Measurements from ENCODE around the gene ZNF787. TPM values are rescaled to one million over a fixed set of nuclear protein-coding genes. Genes with fewer than 3 reads are reported as not detected.

The ZNF787 gene
- total and polyA plus RNA-seq, 2 of the 13 experiments (the other 11 are each of a cell fraction or from before 2014, with no cell fraction given), result 15.1 to 42.8 TPM

- TF ChIP-seq, protein P1, sequence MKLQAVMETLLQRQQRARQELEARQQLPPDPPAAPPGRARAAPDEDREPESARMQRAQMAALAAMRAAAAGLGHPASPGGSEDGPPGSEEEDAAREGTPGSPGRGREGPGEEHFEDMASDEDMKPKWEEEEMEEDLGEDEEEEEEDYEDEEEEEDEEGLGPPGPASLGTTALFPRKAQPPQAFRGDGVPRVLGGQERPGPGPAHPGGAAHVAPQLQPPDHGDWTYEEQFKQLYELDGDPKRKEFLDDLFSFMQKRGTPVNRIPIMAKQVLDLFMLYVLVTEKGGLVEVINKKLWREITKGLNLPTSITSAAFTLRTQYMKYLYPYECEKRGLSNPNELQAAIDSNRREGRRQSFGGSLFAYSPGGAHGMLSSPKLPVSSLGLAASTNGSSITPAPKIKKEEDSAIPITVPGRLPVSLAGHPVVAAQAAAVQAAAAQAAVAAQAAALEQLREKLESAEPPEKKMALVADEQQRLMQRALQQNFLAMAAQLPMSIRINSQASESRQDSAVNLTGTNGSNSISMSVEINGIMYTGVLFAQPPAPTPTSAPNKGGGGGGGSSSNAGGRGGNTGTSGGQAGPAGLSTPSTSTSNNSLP (IDR thresholded peaks at IDR 0.05; ENCODE audit: low read depth, low read length), result no peak; the same call in 1 of the 2 replicates
- TF ChIP-seq GABPB1 (CRISPR knock-in tag; IDR thresholded peaks at IDR 0.05) (peak; percentile 70), ZNF318 (CRISPR knock-in tag; IDR thresholded peaks at IDR 0.05) (no peak), FOXJ3 (CRISPR knock-in tag; IDR thresholded peaks at IDR 0.05; ENCODE audit: borderline replicate concordance) (no peak), ZNF879 (CRISPR knock-in tag; IDR thresholded peaks at IDR 0.05) (peak; percentile 56; the same call in 1 of the 2 replicates), ZNF616 (CRISPR knock-in tag; IDR thresholded peaks at IDR 0.05; ENCODE audit: low read depth) (no peak), PTBP1 (IDR thresholded peaks at IDR 0.05; ENCODE audit: low read depth, low read length, poor library complexity, severe bottlenecking) (no peak), ZNF790 (CRISPR knock-in tag; IDR thresholded peaks at IDR 0.05; ENCODE audit: borderline replicate concordance) (no peak), ZNF788 (CRISPR knock-in tag; IDR thresholded peaks at IDR 0.05; ENCODE audit: borderline replicate concordance) (peak; percentile 65; the same call in 1 of the 2 replicates), ZNF552 (CRISPR knock-in tag; IDR thresholded peaks at IDR 0.05; ENCODE audit: borderline replicate concordance) (no peak), ELF1 (CRISPR knock-in tag; IDR thresholded peaks at IDR 0.05) (peak; percentile 57; the same call in 1 of the 2 replicates), ZNF292 (CRISPR knock-in tag; IDR thresholded peaks at IDR 0.05; ENCODE audit: borderline replicate concordance, low read depth) (peak; percentile 77; the same call in 1 of the 2 replicates), KAT7 (CRISPR knock-in tag; IDR thresholded peaks at IDR 0.05; ENCODE audit: borderline replicate concordance) (no peak), ZNF670 (CRISPR knock-in tag; IDR thresholded peaks at IDR 0.05; ENCODE audit: borderline replicate concordance) (peak; percentile 90; the same call in 1 of the 2 replicates), CREM (IDR thresholded peaks at IDR 0.05) (peak; percentile 50; the same call in 1 of the 2 replicates), CREM (CRISPR knock-in tag; IDR thresholded peaks at IDR 0.05) (no peak)
- TF ChIP-seq, protein P2, sequence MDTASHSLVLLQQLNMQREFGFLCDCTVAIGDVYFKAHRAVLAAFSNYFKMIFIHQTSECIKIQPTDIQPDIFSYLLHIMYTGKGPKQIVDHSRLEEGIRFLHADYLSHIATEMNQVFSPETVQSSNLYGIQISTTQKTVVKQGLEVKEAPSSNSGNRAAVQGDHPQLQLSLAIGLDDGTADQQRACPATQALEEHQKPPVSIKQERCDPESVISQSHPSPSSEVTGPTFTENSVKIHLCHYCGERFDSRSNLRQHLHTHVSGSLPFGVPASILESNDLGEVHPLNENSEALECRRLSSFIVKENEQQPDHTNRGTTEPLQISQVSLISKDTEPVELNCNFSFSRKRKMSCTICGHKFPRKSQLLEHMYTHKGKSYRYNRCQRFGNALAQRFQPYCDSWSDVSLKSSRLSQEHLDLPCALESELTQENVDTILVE (CRISPR knock-in tag; IDR thresholded peaks at IDR 0.05), result peak; percentile 56; the same call in 1 of the 2 replicates
- TF ChIP-seq, protein P3, sequence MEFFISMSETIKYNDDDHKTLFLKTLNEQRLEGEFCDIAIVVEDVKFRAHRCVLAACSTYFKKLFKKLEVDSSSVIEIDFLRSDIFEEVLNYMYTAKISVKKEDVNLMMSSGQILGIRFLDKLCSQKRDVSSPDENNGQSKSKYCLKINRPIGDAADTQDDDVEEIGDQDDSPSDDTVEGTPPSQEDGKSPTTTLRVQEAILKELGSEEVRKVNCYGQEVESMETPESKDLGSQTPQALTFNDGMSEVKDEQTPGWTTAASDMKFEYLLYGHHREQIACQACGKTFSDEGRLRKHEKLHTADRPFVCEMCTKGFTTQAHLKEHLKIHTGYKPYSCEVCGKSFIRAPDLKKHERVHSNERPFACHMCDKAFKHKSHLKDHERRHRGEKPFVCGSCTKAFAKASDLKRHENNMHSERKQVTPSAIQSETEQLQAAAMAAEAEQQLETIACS (CRISPR knock-in tag; IDR thresholded peaks at IDR 0.05), result no peak
Measured at GRCh38 chr19:56170261-56170660, 49.2 kb upstream of the ZNF787 start (continued).

Measured in HepG2 (cell line).